ENCODE measurements around the gene CCDC6.

Gene CCDC6

GRCh38 chr10:59949608-59950007 lies 43.3 kb upstream of the CCDC6 start:
- Histone ChIP-seq H3K9me3 (replicated peaks in 1 of 2; ENCODE audit: control insufficient read depth in 2 of 2, insufficient read depth in 1 of 2, low read depth in 1 of 2, low read length in 2 of 2) (no peaks in the 10 kb centered on the region), H3K14ac (ENCODE audit: low read length) (no peak overlapping the region), H4K8ac (ENCODE audit: low read depth, low read length) (no peak overlapping the region), H3K79me1 (ENCODE audit: low read depth, low read length) (no peaks in the 10 kb centered on the region), H2BK15ac (ENCODE audit: low read length) (no peak overlapping the region), H2AK5ac (ENCODE audit: low read depth, low read length) (no peak overlapping the region), H3K18ac (ENCODE audit: low read length) (no peak overlapping the region), H3K4ac (ENCODE audit: low read length) (no peak overlapping the region), H3K4me2 (ENCODE audit: insufficient read depth, low read length, poor library complexity, severe bottlenecking) (no peak overlapping the region), H3K9ac (ENCODE audit: low read depth, low read length, poor library complexity) (no peak overlapping the region), H3K36me3 (replicated peaks in 1 of 2; ENCODE audit: control insufficient read depth in 2 of 2, insufficient read depth in 2 of 2, low read length in 2 of 2) (no peaks in the 10 kb centered on the region), H2AFZ (ENCODE audit: low read length) (no peak overlapping the region), H3K4me3 (ENCODE audit: low read length in 2 of 2) (no peak overlapping the region), H3K23ac (ENCODE audit: low read depth, low read length, poor library complexity) (no peak overlapping the region), H3K27ac (replicated peaks; ENCODE audit: low read length) (no peak overlapping the region), H3K27me3 (ENCODE audit: control insufficient read depth in 3 of 3, insufficient read depth in 3 of 3, low read depth in 1 of 3, low read length in 3 of 3) (no peaks in the 10 kb centered on the region), H4K91ac (ENCODE audit: low read depth, low read length, poor library complexity) (no peak overlapping the region), H2BK5ac (ENCODE audit: low read length) (no peak overlapping the region), H2BK12ac (ENCODE audit: low read length) (no peak overlapping the region), H2BK120ac (ENCODE audit: low read depth, low read length) (no peak overlapping the region), H3K4me1 (ENCODE audit: control insufficient read depth in 2 of 2, insufficient read depth in 1 of 2, low read depth in 1 of 2, low read length in 2 of 2) (peaks cover 0 to 2% of the 10 kb centered on the region in 2 donors)
- no CpG with 5 or more reads among the region's 1 CpG for WGBS, 2 donors (ENCODE audit: extremely low coverage in 2 of 2, insufficient read length in 2 of 2, insufficient replicate concordance in 1 of 2)
- DNase-seq (ENCODE audit: low spot score), result no peak

GRCh38 chr10:59945991-59946390 lies 39.6 kb upstream of the CCDC6 start:
- H4K8ac ChIP-seq (ENCODE audit: low read depth, low read length), result no peak overlapping the region
- WGBS, 2 donors (ENCODE audit: extremely low coverage in 2 of 2, insufficient read length in 2 of 2, insufficient replicate concordance in 1 of 2), result no CpG with 5 or more reads among the region's 2 CpGs
- peaks cover 0 to 2% of the 10 kb centered on the region in 2 donors for H3K4me1 ChIP-seq (ENCODE audit: control insufficient read depth in 2 of 2, insufficient read depth in 1 of 2, low read depth in 1 of 2, low read length in 2 of 2)
- H2AK5ac ChIP-seq (ENCODE audit: low read depth, low read length), result no peak overlapping the region
- no peak overlapping the region for H2BK5ac ChIP-seq (ENCODE audit: low read length)
- H2BK15ac ChIP-seq (ENCODE audit: low read length), result no peak overlapping the region
- no peak overlapping the region for H3K14ac ChIP-seq (ENCODE audit: low read length)
- no peak overlapping the region for H2BK120ac ChIP-seq (ENCODE audit: low read depth, low read length)
- H3K4me3 ChIP-seq (ENCODE audit: low read length in 2 of 2), result no peak overlapping the region
- H3K79me1 ChIP-seq (ENCODE audit: low read depth, low read length), result no peaks in the 10 kb centered on the region
- H3K27me3 ChIP-seq (ENCODE audit: control insufficient read depth in 3 of 3, insufficient read depth in 3 of 3, low read depth in 1 of 3, low read length in 3 of 3), result no peaks in the 10 kb centered on the region
- no peak overlapping the region for H2BK12ac ChIP-seq (ENCODE audit: low read length)
- no peaks in the 10 kb centered on the region for H3K36me3 ChIP-seq (replicated peaks in 1 of 2; ENCODE audit: control insufficient read depth in 2 of 2, insufficient read depth in 2 of 2, low read length in 2 of 2)
- no peak for DNase-seq (ENCODE audit: low spot score)
- H2AFZ ChIP-seq (ENCODE audit: low read length), result no peak overlapping the region
- H3K4me2 ChIP-seq (ENCODE audit: insufficient read depth, low read length, poor library complexity, severe bottlenecking), result no peak overlapping the region
- H3K23ac ChIP-seq (ENCODE audit: low read depth, low read length, poor library complexity), result no peak overlapping the region
- H4K91ac ChIP-seq (ENCODE audit: low read depth, low read length, poor library complexity), result no peak overlapping the region
- H3K4ac ChIP-seq (ENCODE audit: low read length), result no peak overlapping the region
- no peak overlapping the region for H3K9ac ChIP-seq (ENCODE audit: low read depth, low read length, poor library complexity)
- no peaks in the 10 kb centered on the region for H3K9me3 ChIP-seq (replicated peaks in 1 of 2; ENCODE audit: control insufficient read depth in 2 of 2, insufficient read depth in 1 of 2, low read depth in 1 of 2, low read length in 2 of 2)
- H3K18ac ChIP-seq (ENCODE audit: low read length), result no peak overlapping the region
- no peak overlapping the region for H3K27ac ChIP-seq (replicated peaks; ENCODE audit: low read length)

GRCh38 chr10:59945590-59945989 lies 39.2 kb upstream of the CCDC6 start:
- Histone ChIP-seq H3K79me1 (ENCODE audit: low read depth, low read length) (no peaks in the 10 kb centered on the region), H2BK120ac (ENCODE audit: low read depth, low read length) (no peak overlapping the region), H2BK5ac (ENCODE audit: low read length) (no peak overlapping the region), H2AFZ (ENCODE audit: low read length) (no peak overlapping the region), H3K27me3 (ENCODE audit: control insufficient read depth in 3 of 3, insufficient read depth in 3 of 3, low read depth in 1 of 3, low read length in 3 of 3) (no peaks in the 10 kb centered on the region), H3K23ac (ENCODE audit: low read depth, low read length, poor library complexity) (no peak overlapping the region), H4K8ac (ENCODE audit: low read depth, low read length) (no peak overlapping the region), H2BK12ac (ENCODE audit: low read length) (no peak overlapping the region), H3K9me3 (replicated peaks in 1 of 2; ENCODE audit: control insufficient read depth in 2 of 2, insufficient read depth in 1 of 2, low read depth in 1 of 2, low read length in 2 of 2) (no peaks in the 10 kb centered on the region), H3K4ac (ENCODE audit: low read length) (no peak overlapping the region), H3K4me2 (ENCODE audit: insufficient read depth, low read length, poor library complexity, severe bottlenecking) (no peak overlapping the region), H3K4me1 (ENCODE audit: control insufficient read depth in 2 of 2, insufficient read depth in 1 of 2, low read depth in 1 of 2, low read length in 2 of 2) (peaks cover 0 to 2% of the 10 kb centered on the region in 2 donors), H2AK5ac (ENCODE audit: low read depth, low read length) (no peak overlapping the region), H2BK15ac (ENCODE audit: low read length) (no peak overlapping the region), H4K91ac (ENCODE audit: low read depth, low read length, poor library complexity) (no peak overlapping the region), H3K4me3 (ENCODE audit: low read length in 2 of 2) (no peak overlapping the region), H3K36me3 (replicated peaks in 1 of 2; ENCODE audit: control insufficient read depth in 2 of 2, insufficient read depth in 2 of 2, low read length in 2 of 2) (no peaks in the 10 kb centered on the region), H3K9ac (ENCODE audit: low read depth, low read length, poor library complexity) (no peak overlapping the region), H3K18ac (ENCODE audit: low read length) (no peak overlapping the region), H3K27ac (replicated peaks; ENCODE audit: low read length) (no peak overlapping the region), H3K14ac (ENCODE audit: low read length) (no peak overlapping the region)
- DNase-seq (ENCODE audit: low spot score), result no peak
- no CpG with 5 or more reads among the region's 5 CpGs for WGBS, 2 donors (ENCODE audit: extremely low coverage in 2 of 2, insufficient read length in 2 of 2, insufficient replicate concordance in 1 of 2)

GRCh38 chr10:59944339-59944935 lies 38.1 kb upstream of the CCDC6 start:
- no peak overlapping the region for H3K9ac ChIP-seq (ENCODE audit: low read depth, low read length, poor library complexity)
- H3K27me3 ChIP-seq (ENCODE audit: control insufficient read depth in 3 of 3, insufficient read depth in 3 of 3, low read depth in 1 of 3, low read length in 3 of 3), result no peaks in the 10 kb centered on the region
- H2BK120ac ChIP-seq (ENCODE audit: low read depth, low read length), result no peak overlapping the region
- no peak overlapping the region for H2AFZ ChIP-seq (ENCODE audit: low read length)
- no CpG with 5 or more reads among the region's 16 CpGs for WGBS, 2 donors (ENCODE audit: extremely low coverage in 2 of 2, insufficient read length in 2 of 2, insufficient replicate concordance in 1 of 2)
- no peak overlapping the region for H2BK12ac ChIP-seq (ENCODE audit: low read length)
- no peaks in the 10 kb centered on the region for H3K79me1 ChIP-seq (ENCODE audit: low read depth, low read length)
- H2BK15ac ChIP-seq (ENCODE audit: low read length), result no peak overlapping the region
- H2AK5ac ChIP-seq (ENCODE audit: low read depth, low read length), result no peak overlapping the region
- no peak overlapping the region for H3K4me3 ChIP-seq (ENCODE audit: low read length in 2 of 2)
- no peaks in the 10 kb centered on the region for H3K36me3 ChIP-seq (replicated peaks in 1 of 2; ENCODE audit: control insufficient read depth in 2 of 2, insufficient read depth in 2 of 2, low read length in 2 of 2)
- DNase-seq (ENCODE audit: low spot score), result no peak
- H4K8ac ChIP-seq (ENCODE audit: low read depth, low read length), result no peak overlapping the region
- no peak overlapping the region for H4K91ac ChIP-seq (ENCODE audit: low read depth, low read length, poor library complexity)
- no peak overlapping the region for H3K4me2 ChIP-seq (ENCODE audit: insufficient read depth, low read length, poor library complexity, severe bottlenecking)
- no peak overlapping the region for H3K14ac ChIP-seq (ENCODE audit: low read length)
- no peak overlapping the region for H3K18ac ChIP-seq (ENCODE audit: low read length)
- H3K4me1 ChIP-seq (ENCODE audit: control insufficient read depth in 2 of 2, insufficient read depth in 1 of 2, low read depth in 1 of 2, low read length in 2 of 2), result peaks cover 0 to 2% of the 10 kb centered on the region in 2 donors
- H3K4ac ChIP-seq (ENCODE audit: low read length), result no peak overlapping the region
- no peak overlapping the region for H3K23ac ChIP-seq (ENCODE audit: low read depth, low read length, poor library complexity)
- no peaks in the 10 kb centered on the region for H3K9me3 ChIP-seq (replicated peaks in 1 of 2; ENCODE audit: control insufficient read depth in 2 of 2, insufficient read depth in 1 of 2, low read depth in 1 of 2, low read length in 2 of 2)
- no peak overlapping the region for H3K27ac ChIP-seq (replicated peaks; ENCODE audit: low read length)
- no peak overlapping the region for H2BK5ac ChIP-seq (ENCODE audit: low read length)
